ENCODE measurements around the gene KCNQ1OT1.

KCNQ1OT1 gene

GRCh38 chr11:2717561-2718325 lies 17.9 kb upstream of the KCNQ1OT1 start:
- Histone ChIP-seq H3K27ac (ENCODE audit: insufficient read depth in 1 of 2, low read depth in 1 of 2, low read length in 2 of 2, poor library complexity in 1 of 2, severe bottlenecking in 2 of 2) (no peak overlapping the region), H3K27me3 (replicated peaks in 2 of 5; ENCODE audit: control insufficient read depth in 4 of 5, insufficient read depth in 5 of 5, low read length in 4 of 5) (no peaks in the 10 kb centered on the region), H3K4me1 (ENCODE audit: control extremely low read depth in 1 of 4, control insufficient read depth in 4 of 4, insufficient read depth in 4 of 4, low read length in 3 of 4) (no peaks in the 10 kb centered on the region), H3K4me3 (ENCODE audit: control insufficient read depth in 1 of 7, extremely low read depth in 1 of 7, insufficient read depth in 4 of 7, low read depth in 2 of 7, low read length in 6 of 7) (no peak overlapping the region), H3K36me3 (ENCODE audit: control insufficient read depth in 4 of 4, insufficient read depth in 4 of 4, low read length in 3 of 4) (no peaks in the 10 kb centered on the region), H3K9me3 (ENCODE audit: control extremely low read depth in 1 of 5, control insufficient read depth in 4 of 5, insufficient read depth in 2 of 5, low read depth in 1 of 5, low read length in 4 of 5) (no peaks in the 10 kb centered on the region)
- CTCF ChIA-PET = interaction anchor here (1.0 kb wide), 1 partner anchor 9 kb away, joined by 3 read pairs; no protein-coding TSS in a partner anchor
- WGBS (ENCODE audit: insufficient coverage) = 83% methylated on average over 20 of the region's 22 CpGs
- POLR2A ChIA-PET = no interaction called here
- DNase-seq = no peak

GRCh38 chr11:2716376-2717095 lies 16.7 kb upstream of the KCNQ1OT1 start:
- Histone ChIP-seq H3K9me3 (ENCODE audit: control extremely low read depth in 1 of 5, control insufficient read depth in 4 of 5, insufficient read depth in 2 of 5, low read depth in 1 of 5, low read length in 4 of 5) (no peaks in the 10 kb centered on the region), H3K36me3 (ENCODE audit: control insufficient read depth in 4 of 4, insufficient read depth in 4 of 4, low read length in 3 of 4) (no peaks in the 10 kb centered on the region), H3K27me3 (replicated peaks in 2 of 5; ENCODE audit: control insufficient read depth in 4 of 5, insufficient read depth in 5 of 5, low read length in 4 of 5) (no peaks in the 10 kb centered on the region), H3K4me3 (ENCODE audit: control insufficient read depth in 1 of 7, extremely low read depth in 1 of 7, insufficient read depth in 4 of 7, low read depth in 2 of 7, low read length in 6 of 7) (no peak overlapping the region), H3K27ac (ENCODE audit: insufficient read depth in 1 of 2, low read depth in 1 of 2, low read length in 2 of 2, poor library complexity in 1 of 2, severe bottlenecking in 2 of 2) (no peak overlapping the region), H3K4me1 (ENCODE audit: control extremely low read depth in 1 of 4, control insufficient read depth in 4 of 4, insufficient read depth in 4 of 4, low read length in 3 of 4) (no peaks in the 10 kb centered on the region)
- ChIA-PET POLR2A (interaction anchor here (0.6 kb wide), 1 partner anchor 21 kb away, joined by 3 read pairs; no protein-coding TSS in a partner anchor), CTCF (interaction anchor here (1.3 kb wide), 1 partner anchor 23 kb away, joined by 4 read pairs; no protein-coding TSS in a partner anchor)
- WGBS (ENCODE audit: insufficient coverage) = 97% methylated on average over 14 of the region's 14 CpGs
- no peak for DNase-seq

- no peak for DNase-seq
- Histone ChIP-seq H3K27me3 (replicated peaks in 2 of 5; ENCODE audit: control insufficient read depth in 4 of 5, insufficient read depth in 5 of 5, low read length in 4 of 5) (peaks cover 0 to 2% (median 0%) of the 10 kb centered on the region in 5 experiments), H3K4me1 (ENCODE audit: control extremely low read depth in 1 of 4, control insufficient read depth in 4 of 4, insufficient read depth in 4 of 4, low read length in 3 of 4) (no peaks in the 10 kb centered on the region), H3K36me3 (ENCODE audit: control insufficient read depth in 4 of 4, insufficient read depth in 4 of 4, low read length in 3 of 4) (no peaks in the 10 kb centered on the region), H3K4me3 (ENCODE audit: control insufficient read depth in 1 of 7, extremely low read depth in 1 of 7, insufficient read depth in 4 of 7, low read depth in 2 of 7, low read length in 6 of 7) (no peak overlapping the region), H3K9me3 (ENCODE audit: control extremely low read depth in 1 of 5, control insufficient read depth in 4 of 5, insufficient read depth in 2 of 5, low read depth in 1 of 5, low read length in 4 of 5) (peaks cover 0 to 1% (median 0%) of the 10 kb centered on the region in 5 experiments), H3K27ac (ENCODE audit: insufficient read depth in 1 of 2, low read depth in 1 of 2, low read length in 2 of 2, poor library complexity in 1 of 2, severe bottlenecking in 2 of 2) (no peak overlapping the region)
- ChIA-PET POLR2A (no interaction called here), CTCF (interaction anchor here (1.3 kb wide), 1 partner anchor 22 kb away, joined by 4 read pairs; no protein-coding TSS in a partner anchor)
- WGBS (ENCODE audit: insufficient coverage) = 96% methylated on average over 12 of the region's 15 CpGs
Measured at GRCh38 chr11:2715716-2716350, 16.0 kb upstream of the KCNQ1OT1 start.

GRCh38 chr11:2714871-2715270 lies 15.1 kb upstream of the KCNQ1OT1 start:
- DNase-seq = no peak
- Histone ChIP-seq H3K27me3 (replicated peaks in 2 of 5; ENCODE audit: control insufficient read depth in 4 of 5, insufficient read depth in 5 of 5, low read length in 4 of 5) (peaks cover 0 to 2% (median 0%) of the 10 kb centered on the region in 5 experiments), H3K27ac (ENCODE audit: insufficient read depth in 1 of 2, low read depth in 1 of 2, low read length in 2 of 2, poor library complexity in 1 of 2, severe bottlenecking in 2 of 2) (no peak overlapping the region), H3K4me3 (ENCODE audit: control insufficient read depth in 1 of 7, extremely low read depth in 1 of 7, insufficient read depth in 4 of 7, low read depth in 2 of 7, low read length in 6 of 7) (no peak overlapping the region), H3K9me3 (ENCODE audit: control extremely low read depth in 1 of 5, control insufficient read depth in 4 of 5, insufficient read depth in 2 of 5, low read depth in 1 of 5, low read length in 4 of 5) (peaks cover 0 to 1% (median 0%) of the 10 kb centered on the region in 5 experiments), H3K36me3 (ENCODE audit: control insufficient read depth in 4 of 4, insufficient read depth in 4 of 4, low read length in 3 of 4) (no peaks in the 10 kb centered on the region), H3K4me1 (ENCODE audit: control extremely low read depth in 1 of 4, control insufficient read depth in 4 of 4, insufficient read depth in 4 of 4, low read length in 3 of 4) (no peaks in the 10 kb centered on the region)
- ChIA-PET POLR2A (no interaction called here), CTCF (interaction anchor here (1.3 to 1.4 kb wide), 2 partner anchors 15 to 21 kb away, joined by 3 to 4 read pairs; no protein-coding TSS in a partner anchor)
- WGBS (ENCODE audit: insufficient coverage) = 97% methylated on average over 6 of the region's 7 CpGs

GRCh38 chr11:2714463-2714800 lies 14.6 kb upstream of the KCNQ1OT1 start:
- CTCF ChIA-PET = interaction anchor here (0.9 to 1.4 kb wide), 3 partner anchors 12 to 19 kb away, joined by 3 to 4 read pairs (median 3); no protein-coding TSS in a partner anchor
- Histone ChIP-seq H3K9me3 (ENCODE audit: control extremely low read depth in 1 of 5, control insufficient read depth in 4 of 5, insufficient read depth in 2 of 5, low read depth in 1 of 5, low read length in 4 of 5) (peaks cover 0 to 1% (median 0%) of the 10 kb centered on the region in 5 experiments), H3K36me3 (ENCODE audit: control insufficient read depth in 4 of 4, insufficient read depth in 4 of 4, low read length in 3 of 4) (no peaks in the 10 kb centered on the region), H3K27me3 (replicated peaks in 2 of 5; ENCODE audit: control insufficient read depth in 4 of 5, insufficient read depth in 5 of 5, low read length in 4 of 5) (peaks cover 0 to 2% (median 0%) of the 10 kb centered on the region in 5 experiments), H3K27ac (ENCODE audit: insufficient read depth in 1 of 2, low read depth in 1 of 2, low read length in 2 of 2, poor library complexity in 1 of 2, severe bottlenecking in 2 of 2) (no peak overlapping the region), H3K4me1 (ENCODE audit: control extremely low read depth in 1 of 4, control insufficient read depth in 4 of 4, insufficient read depth in 4 of 4, low read length in 3 of 4) (no peaks in the 10 kb centered on the region), H3K4me3 (ENCODE audit: control insufficient read depth in 1 of 7, extremely low read depth in 1 of 7, insufficient read depth in 4 of 7, low read depth in 2 of 7, low read length in 6 of 7) (no peak overlapping the region)
- POLR2A ChIA-PET = no interaction called here
- no peak for DNase-seq
- WGBS (ENCODE audit: insufficient coverage) = 95% methylated on average over 8 of the region's 9 CpGs

- CTCF ChIA-PET = interaction anchor here (0.9 to 1.4 kb wide), 3 partner anchors 11 to 19 kb away, joined by 3 to 4 read pairs (median 3); no protein-coding TSS in a partner anchor
- Histone ChIP-seq H3K9me3 (ENCODE audit: control extremely low read depth in 1 of 5, control insufficient read depth in 4 of 5, insufficient read depth in 2 of 5, low read depth in 1 of 5, low read length in 4 of 5) (peaks cover 0 to 1% (median 0%) of the 10 kb centered on the region in 5 experiments), H3K4me3 (ENCODE audit: control insufficient read depth in 1 of 7, extremely low read depth in 1 of 7, insufficient read depth in 4 of 7, low read depth in 2 of 7, low read length in 6 of 7) (no peak overlapping the region), H3K4me1 (ENCODE audit: control extremely low read depth in 1 of 4, control insufficient read depth in 4 of 4, insufficient read depth in 4 of 4, low read length in 3 of 4) (no peaks in the 10 kb centered on the region), H3K27me3 (replicated peaks in 2 of 5; ENCODE audit: control insufficient read depth in 4 of 5, insufficient read depth in 5 of 5, low read length in 4 of 5) (peaks cover 0 to 2% (median 0%) of the 10 kb centered on the region in 5 experiments), H3K36me3 (ENCODE audit: control insufficient read depth in 4 of 4, insufficient read depth in 4 of 4, low read length in 3 of 4) (no peaks in the 10 kb centered on the region), H3K27ac (ENCODE audit: insufficient read depth in 1 of 2, low read depth in 1 of 2, low read length in 2 of 2, poor library complexity in 1 of 2, severe bottlenecking in 2 of 2) (no peak overlapping the region)
- WGBS (ENCODE audit: insufficient coverage) = 96% methylated on average over 24 of the region's 26 CpGs
- POLR2A ChIA-PET = interaction anchor here (0.6 kb wide), 1 partner anchor 153 kb away, joined by 8 read pairs; no protein-coding TSS in a partner anchor
- DNase-seq = no peak
Measured at GRCh38 chr11:2713661-2714462, 14.1 kb upstream of the KCNQ1OT1 start.
